NCI-H2196 (cell line): ENCODE measurements around the gene RNF2.

ENCODE experiments used
- DNase-seq: peaks from one replicate; lab custom pipeline; 2025; ENCODE audit not compliant: unreplicated experiment; lab: John Stamatoyannopoulos, UW

Gene RNF2

DNA sequence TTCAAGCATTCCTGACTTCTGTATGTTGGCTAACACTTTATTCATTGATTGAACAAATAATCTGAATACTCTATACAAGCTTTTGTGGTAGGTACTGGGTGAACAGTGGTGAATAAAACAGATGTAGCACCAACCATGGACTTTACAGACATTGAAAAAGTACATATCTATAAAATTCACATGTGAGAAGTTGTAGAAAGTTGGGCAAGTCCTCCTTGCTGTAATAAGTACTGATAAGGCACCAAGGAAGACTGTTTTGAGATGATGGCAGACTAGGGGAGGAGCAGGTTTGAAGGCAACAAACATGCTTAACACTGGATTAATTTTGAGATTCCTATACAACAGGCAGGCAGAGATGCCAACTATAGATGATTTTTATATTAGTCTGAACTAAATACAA is 42.4 kb downstream of the RNF2 start:
- no peak for DNase-seq

DNA sequence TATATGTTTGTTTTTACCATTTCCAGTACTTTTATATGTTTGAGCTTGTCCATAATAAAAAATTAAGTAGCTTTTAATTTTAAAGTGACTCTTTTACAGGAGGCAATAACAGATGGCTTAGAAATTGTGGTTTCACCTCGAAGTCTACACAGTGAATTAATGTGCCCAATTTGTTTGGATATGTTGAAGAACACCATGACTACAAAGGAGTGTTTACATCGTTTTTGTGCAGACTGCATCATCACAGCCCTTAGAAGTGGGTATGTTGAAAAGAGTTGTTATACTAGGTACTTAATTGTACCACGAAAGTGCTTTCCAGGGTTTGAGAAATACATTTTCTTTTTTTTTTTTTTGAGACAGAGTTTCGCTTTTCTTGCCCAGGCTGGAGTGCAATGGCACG is 46.1 kb downstream of the RNF2 start:
- no peak for DNase-seq

DNA sequence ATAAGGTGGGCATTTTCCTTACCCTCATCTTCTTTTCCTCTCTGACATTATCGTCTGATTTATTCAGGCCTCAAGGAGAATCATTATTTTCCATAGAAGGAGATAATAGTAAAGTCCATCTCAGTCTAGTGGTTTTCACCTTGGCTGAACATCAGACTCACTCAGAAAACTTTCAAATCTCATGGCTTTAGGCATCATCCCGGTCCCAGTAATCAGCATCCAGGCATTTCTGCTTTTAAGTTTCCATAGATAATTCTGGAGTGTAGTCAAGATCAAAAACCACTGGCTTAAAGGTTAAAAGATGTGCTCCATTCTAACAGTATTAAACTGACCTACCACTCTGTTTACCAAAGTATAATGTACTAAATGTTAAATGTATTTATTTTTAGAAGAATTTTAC is 49.4 kb downstream of the RNF2 start:
- DNase-seq = no peak

DNA sequence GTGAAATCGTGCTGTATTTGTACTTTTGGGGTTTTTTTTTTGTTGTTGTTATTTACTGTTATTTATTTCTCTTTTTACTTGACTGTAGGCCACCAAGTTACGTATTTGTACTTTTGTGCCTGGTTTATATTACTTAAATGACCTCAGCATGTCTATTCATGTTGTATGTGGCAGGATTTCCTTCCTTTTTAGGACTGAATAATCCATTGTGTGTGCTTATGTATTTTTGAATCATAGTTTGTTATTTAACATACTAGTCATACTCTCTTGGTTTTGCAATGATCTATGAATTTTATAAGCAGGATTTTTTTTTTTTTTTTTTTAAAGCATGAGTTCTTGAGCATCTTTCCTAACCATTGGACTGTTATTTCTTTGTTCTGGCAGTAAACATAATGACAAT is 51.2 kb downstream of the RNF2 start:
- no peak for DNase-seq

DNA sequence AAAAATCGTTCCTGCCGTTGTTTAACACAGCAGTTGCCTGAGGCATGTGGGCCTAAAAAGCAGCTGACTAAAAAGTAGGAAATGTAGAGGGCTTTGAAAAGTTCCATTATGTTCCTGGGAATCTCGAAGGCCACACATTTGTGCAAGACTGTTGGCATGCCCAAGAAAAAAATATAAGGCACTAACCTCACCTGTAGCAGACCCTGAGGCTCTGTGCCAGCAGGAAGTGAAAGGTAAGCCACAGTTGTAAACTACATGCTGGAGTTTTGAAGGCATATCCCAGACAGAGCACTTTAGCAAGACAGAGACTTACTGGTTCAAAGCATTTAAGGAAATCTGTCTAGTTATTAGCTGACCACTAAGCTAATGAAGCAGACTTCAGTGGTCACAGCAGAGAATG is 58.7 kb downstream of the RNF2 start:
- DNase-seq = no peak

DNA sequence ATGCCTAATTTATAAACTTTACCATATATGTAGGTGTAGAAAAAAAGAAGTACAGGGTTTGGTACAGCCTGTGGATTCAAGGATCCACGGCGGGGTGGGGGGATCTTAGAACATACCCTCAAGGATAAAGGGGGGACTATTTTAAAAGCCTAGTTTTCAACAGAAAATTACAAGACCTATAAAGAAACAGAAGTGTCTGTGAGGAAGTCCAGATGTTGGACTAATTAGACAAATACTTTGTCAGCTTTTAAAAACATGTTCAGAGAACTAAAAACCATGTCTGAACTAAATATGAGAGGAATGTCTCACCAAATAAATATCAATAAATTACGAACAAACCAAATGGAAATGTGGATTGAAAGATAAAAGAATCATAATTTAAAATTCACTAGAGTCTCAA is 59.8 kb downstream of the RNF2 start:
- DNase-seq = no peak

DNA sequence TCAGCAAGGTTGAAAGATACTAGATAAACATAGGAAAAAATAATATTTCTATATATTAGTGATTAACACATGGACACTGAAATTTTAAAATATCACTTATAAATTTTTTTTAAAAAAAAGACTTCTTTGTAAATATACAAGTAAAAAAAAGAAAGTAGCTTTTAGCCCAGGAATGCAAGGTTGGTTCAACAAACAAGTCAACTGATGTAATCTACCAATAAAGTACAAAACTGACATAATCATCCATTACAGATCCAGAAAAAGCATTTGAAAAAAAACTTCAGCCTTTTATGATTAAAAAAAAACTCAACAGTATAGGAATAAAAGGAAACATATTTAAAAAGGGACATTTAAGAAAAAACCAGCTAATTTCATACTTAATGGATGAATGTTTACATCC is 63.0 kb downstream of the RNF2 start:
- no peak for DNase-seq

GRCh38 chr1:185110145-185110544 is 64.8 kb downstream of the RNF2 start:
- no peak for DNase-seq

DNA sequence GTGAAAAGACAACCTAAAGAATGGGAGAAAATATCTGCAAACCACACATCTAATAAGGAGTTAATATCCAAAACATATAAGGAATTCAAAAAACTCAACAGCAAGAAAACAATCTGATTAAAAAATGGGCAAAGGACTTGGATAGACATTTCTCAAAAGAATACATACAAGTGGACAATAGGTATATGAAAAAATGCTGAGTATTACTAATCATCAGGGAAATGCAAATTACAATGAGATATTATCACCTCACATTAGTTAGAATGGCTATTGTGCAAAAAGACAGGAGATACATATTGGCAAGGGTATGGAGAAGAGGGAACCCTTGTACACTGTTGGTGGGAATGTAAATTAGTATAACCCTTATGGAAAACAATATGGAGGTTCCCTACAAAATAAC is 66.5 kb downstream of the RNF2 start:
- DNase-seq = no peak

- no peak for DNase-seq
Observed at GRCh38 chr1:185112356-185112755, 67.0 kb downstream of the RNF2 start.

DNA sequence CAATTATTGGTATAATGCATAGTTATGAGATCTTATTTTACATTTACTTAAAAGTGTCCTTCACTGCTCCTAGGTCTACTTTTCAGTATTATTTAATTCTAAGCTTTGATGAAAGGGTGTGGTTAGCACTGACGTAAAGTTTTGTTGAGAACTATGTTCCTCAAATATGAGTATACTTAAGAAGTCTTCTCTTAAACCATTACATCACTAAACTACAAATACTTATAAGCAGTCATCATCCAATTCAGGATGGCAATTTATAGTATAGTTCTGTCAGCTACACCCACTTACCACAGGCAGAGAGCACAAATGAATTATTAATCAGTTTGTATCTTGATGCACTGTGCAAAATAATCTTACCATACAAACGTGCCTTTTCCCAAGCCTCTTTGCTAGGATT is 84.3 kb downstream of the RNF2 start:
- no peak for DNase-seq

- DNase-seq = no peak
Observed at GRCh38 chr1:185132534-185132933, 87.2 kb downstream of the RNF2 start.

- no peak for DNase-seq
Observed at GRCh38 chr1:185137896-185138545, 92.7 kb downstream of the RNF2 start.

DNA sequence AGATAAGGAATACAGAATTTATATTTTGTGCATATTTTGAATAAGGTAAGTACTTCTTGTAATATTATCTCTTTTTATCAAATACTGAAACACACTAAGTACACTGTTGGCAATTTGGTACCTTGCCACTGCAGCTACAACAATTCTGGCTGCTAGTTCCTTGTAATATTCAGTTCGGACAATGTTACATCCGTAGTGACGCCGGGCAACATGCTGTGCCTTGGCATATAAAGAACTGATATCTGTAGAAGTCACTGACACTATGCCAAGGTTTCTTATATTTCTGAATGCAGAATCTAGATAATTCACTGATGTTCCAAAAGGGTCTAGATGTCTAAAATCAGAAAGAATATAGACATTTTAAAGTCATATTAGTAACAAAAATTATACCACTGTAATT is 93.9 kb downstream of the RNF2 start:
- peak; percentile 70 for DNase-seq

DNA sequence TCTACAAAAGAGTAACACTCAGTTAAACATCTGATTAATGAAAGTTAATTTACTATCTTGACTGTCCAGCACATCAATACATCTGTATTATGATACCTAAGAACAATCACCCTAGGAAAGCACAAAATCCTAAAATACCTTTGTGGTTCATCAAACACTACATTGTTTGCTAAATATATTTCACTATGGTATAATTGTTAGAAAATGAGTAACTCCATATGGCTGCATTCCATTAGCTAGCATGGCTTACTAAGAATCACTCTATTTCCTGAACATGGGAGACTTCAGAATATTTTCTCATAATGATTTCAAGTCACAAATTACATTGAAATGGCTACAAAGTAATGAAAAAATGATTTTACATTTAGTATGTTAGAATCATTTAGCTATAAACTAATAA is 98.9 kb downstream of the RNF2 start:
- DNase-seq = no peak

DNA sequence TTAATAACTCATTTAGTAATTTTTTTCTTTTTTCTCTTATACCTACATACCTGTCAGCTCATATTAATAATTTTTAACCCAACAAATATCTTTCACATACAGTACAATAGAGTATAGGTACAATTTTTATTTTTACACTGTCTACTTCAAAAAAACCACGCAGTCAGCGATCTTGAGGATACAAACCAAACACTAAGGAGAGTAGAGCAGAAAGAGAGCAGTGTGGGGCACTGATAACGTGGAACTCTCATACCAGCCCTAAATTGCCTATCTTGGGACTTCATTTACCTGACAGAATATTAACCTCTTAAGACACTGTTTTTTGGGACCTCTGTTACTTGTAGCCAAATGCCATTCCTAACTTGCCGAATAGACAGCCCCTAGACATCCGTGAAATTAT is 105.9 kb downstream of the RNF2 start:
- DNase-seq = no peak
